HTERT RPE-1 (cell line): ENCODE data around the gene FAM50B.

Experiments
- in situ Hi-C: fragments of 300-500 bp; cut with MboI; formaldehyde crosslinking; loops from 4 replicates; pipeline ENCODE4 v1.14.3; 2020; ENCODE audit warnings: low sequenced_read_pairs

Gene FAM50B

GRCh38 chr6:3848925-3849605 lies at the start of gene FAM50B:
TSS of gene FAM50B (plus strand) at chr6:3849373. CDS start at chr6:3849812, 439 bp downstream.
- in situ Hi-C loops, result no loop called here

- in situ Hi-C loops, result no loop called here
Measured at GRCh38 chr6:3799719-3800118, 49.5 kb upstream of the FAM50B start.

GRCh38 chr6:3800850-3801591 lies 48.2 kb upstream of the FAM50B start:
- in situ Hi-C loops, result no loop called here

- in situ Hi-C loops, result no loop called here
Measured at GRCh38 chr6:3801960-3802359, 47.2 kb upstream of the FAM50B start.

GRCh38 chr6:3803627-3804468 lies 45.3 kb upstream of the FAM50B start:
- in situ Hi-C loops, result no loop called here

GRCh38 chr6:3804964-3805363 lies 44.2 kb upstream of the FAM50B start:
- in situ Hi-C loops, result no loop called here

- in situ Hi-C loops, result no loop called here
Measured at GRCh38 chr6:3805448-3806123, 43.6 kb upstream of the FAM50B start.

GRCh38 chr6:3806169-3806922 lies 42.8 kb upstream of the FAM50B start:
- in situ Hi-C loops, result no loop called here

- in situ Hi-C loops, result no loop called here
Measured at GRCh38 chr6:3808199-3808598, 41.0 kb upstream of the FAM50B start.

- in situ Hi-C loops, result no loop called here
Measured at GRCh38 chr6:3808759-3809514, 40.2 kb upstream of the FAM50B start.

- in situ Hi-C loops, result no loop called here
Measured at GRCh38 chr6:3809515-3809891, 39.7 kb upstream of the FAM50B start.

- in situ Hi-C loops, result no loop called here
Measured at GRCh38 chr6:3809982-3810381, 39.2 kb upstream of the FAM50B start.

- in situ Hi-C loops, result no loop called here
Measured at GRCh38 chr6:3811191-3811590, 38.0 kb upstream of the FAM50B start.

GRCh38 chr6:3812596-3812995 lies 36.6 kb upstream of the FAM50B start:
- in situ Hi-C loops, result no loop called here

- in situ Hi-C loops, result no loop called here
Measured at GRCh38 chr6:3813150-3813780, 35.9 kb upstream of the FAM50B start.

- in situ Hi-C loops, result no loop called here
Measured at GRCh38 chr6:3813918-3814317, 35.3 kb upstream of the FAM50B start.

- in situ Hi-C loops, result no loop called here
Measured at GRCh38 chr6:3814539-3814938, 34.6 kb upstream of the FAM50B start.

GRCh38 chr6:3816251-3816650 lies 32.9 kb upstream of the FAM50B start:
- in situ Hi-C loops, result no loop called here
